Lung (tissue), 12 donors: Measurements from ENCODE around the gene SPECC1L. TPM values are rescaled to one million over a fixed set of nuclear protein-coding genes. Genes with fewer than 3 reads are reported as not detected.
"Not testable (repeated sequence)": the region's sequence is repeated elsewhere in the genome, so short reads cannot be mapped to it uniquely, and the experiment has no call there.

Source experiments
- ATAC-seq: fragments of 200-7000 bp; cut with Tn5 transposase; one replicate; pipeline ENCODE4 v1.9.1; 2020; ENCODE audit warnings: moderate number of reproducible peaks; ENCODE audit not compliant: insufficient read depth, low FRiP score
- DNase-seq, 3 donors: peaks; one replicate each; pipeline ENCODE4 v3.0.0-alpha.2; 2013 to 2017
- H3K27ac ChIP-seq, 2 donors: one replicate each; pipeline ENCODE4 v1.5.1; 2013; ENCODE audit warnings: mild to moderate bottlenecking in 2 of 2, moderate library complexity in 2 of 2, control low read depth in 1 of 2, inconsistent platforms in 1 of 2, low read depth in 1 of 2, low read length in 1 of 2
- H3K27me3 ChIP-seq, 3 donors: one replicate each; pipeline ENCODE4 v1.5.1; 2013; ENCODE audit warnings: low read length in 2 of 3; ENCODE audit not compliant: control insufficient read depth in 3 of 3, insufficient read depth in 3 of 3
- H3K36me3 ChIP-seq, 4 donors: one replicate each; pipeline ENCODE4 v1.5.1; 2013; ENCODE audit warnings: low read length in 4 of 4, mild to moderate bottlenecking in 1 of 4, moderate library complexity in 1 of 4; ENCODE audit not compliant: control insufficient read depth in 4 of 4, insufficient read depth in 4 of 4
- H3K4me1 ChIP-seq, 5 donors: one replicate each; pipeline ENCODE4 v1.5.1; 2013; ENCODE audit warnings: low read length in 5 of 5, mild to moderate bottlenecking in 2 of 5, moderate library complexity in 1 of 5; ENCODE audit not compliant: control insufficient read depth in 5 of 5, insufficient read depth in 5 of 5
- H3K4me3 ChIP-seq: one replicate; pipeline ENCODE4 v1.5.1; 2013; ENCODE audit warnings: mild to moderate bottlenecking, control low read depth, moderate library complexity
- H3K9ac ChIP-seq, 2 donors: one replicate each; pipeline ENCODE4 v1.5.1; 2013; ENCODE audit warnings: low read length in 2 of 2, control low read depth in 1 of 2; ENCODE audit not compliant: insufficient read depth in 1 of 2
- H3K9me3 ChIP-seq, 4 donors: one replicate each; pipeline ENCODE4 v1.5.1; 2013; ENCODE audit warnings: low read length in 3 of 4, mild to moderate bottlenecking in 1 of 4, moderate library complexity in 1 of 4; ENCODE audit not compliant: control insufficient read depth in 4 of 4, insufficient read depth in 3 of 4
- WGBS, 2 donors: extraction: QIAGEN DNeasy Blood & Tissue Kit; methylation state at CpG; one replicate each; pipeline ENCODE4 v1.1.7; 2013; 5-methylcytosine and 5-hydroxymethylcytosine counted together
- polyA plus RNA-seq, 2 donors: library from polyadenylated mRNA; stranded (reverse); fragments of 200-250 nt; gene quantifications; one replicate each; pipeline ENCODE4 v1.2.1, GENCODE V29; 2013
- total RNA-seq, 2 donors: library from RNA; depleted of rRNA in 1 of 2; stranded (reverse); fragments of >200 nt in 1 of 2; gene quantifications; one replicate each; pipeline ENCODE4 v1.2.1, GENCODE V29; 2014 to 2021
- TF ChIP-seq, protein P1 (sequence below): IDR thresholded peaks from 2 replicates; pipeline ENCODE4 v1.5.1; 2012; ENCODE audit warnings: mild to moderate bottlenecking; ENCODE audit errors: control extremely low read depth, extremely low read depth
- donor health status: control.
- donor health status: control.
- donor health status: Bipolar disorder and iron deficiency.
- donor health status: healthy.
- donor health status: DM: yes; HTN: yes; CAD: no.

The SPECC1L gene
- total and polyA plus RNA-seq, 4 donors = 10.4 to 83.9 (median 37.8) TPM

DNA sequence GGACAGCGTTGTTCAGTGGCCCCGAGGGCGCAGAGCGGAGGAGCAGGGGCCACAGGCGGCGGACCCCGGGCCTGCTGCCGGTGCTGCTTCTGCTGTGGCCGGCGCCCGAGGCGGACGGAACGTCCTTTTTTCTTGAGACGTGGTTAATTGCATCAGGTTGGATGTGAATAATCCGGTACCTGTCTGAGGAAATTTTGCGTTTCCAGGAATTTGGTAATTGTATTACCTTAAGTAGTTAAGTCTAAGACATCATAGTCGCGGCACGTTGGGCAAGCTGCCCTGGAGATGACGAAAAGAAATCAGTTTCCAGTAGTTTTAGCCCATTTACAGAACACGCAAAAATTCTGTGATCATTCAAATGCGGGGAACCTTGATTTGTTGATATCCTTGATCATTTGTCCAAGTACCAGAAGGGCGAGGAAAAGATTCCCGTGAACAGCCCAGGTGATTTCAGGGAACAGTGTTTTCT, 789 bp downstream of the SPECC1L start:
- peak overlapping the region; percentile 95 for H3K4me3 ChIP-seq
- H3K4me1 ChIP-seq = peaks cover 4 to 29% (median 14%) of the 10 kb centered on the region in 5 donors
- peak overlapping the region; percentile 81 to 84 for H3K9ac ChIP-seq
- WGBS, 2 donors = 1% methylated on average over 25 of the region's 25 CpGs
- no peaks in the 10 kb centered on the region for H3K27me3 ChIP-seq
- DNase-seq (peak; percentile 26 to 50 (median 48)), ATAC-seq (no peak)
- H3K27ac ChIP-seq = peak overlapping the region; percentile 82 to 97
- peaks cover 0 to 2% (median 0%) of the 10 kb centered on the region in 4 donors for H3K9me3 ChIP-seq
- TF ChIP-seq, protein P1, sequence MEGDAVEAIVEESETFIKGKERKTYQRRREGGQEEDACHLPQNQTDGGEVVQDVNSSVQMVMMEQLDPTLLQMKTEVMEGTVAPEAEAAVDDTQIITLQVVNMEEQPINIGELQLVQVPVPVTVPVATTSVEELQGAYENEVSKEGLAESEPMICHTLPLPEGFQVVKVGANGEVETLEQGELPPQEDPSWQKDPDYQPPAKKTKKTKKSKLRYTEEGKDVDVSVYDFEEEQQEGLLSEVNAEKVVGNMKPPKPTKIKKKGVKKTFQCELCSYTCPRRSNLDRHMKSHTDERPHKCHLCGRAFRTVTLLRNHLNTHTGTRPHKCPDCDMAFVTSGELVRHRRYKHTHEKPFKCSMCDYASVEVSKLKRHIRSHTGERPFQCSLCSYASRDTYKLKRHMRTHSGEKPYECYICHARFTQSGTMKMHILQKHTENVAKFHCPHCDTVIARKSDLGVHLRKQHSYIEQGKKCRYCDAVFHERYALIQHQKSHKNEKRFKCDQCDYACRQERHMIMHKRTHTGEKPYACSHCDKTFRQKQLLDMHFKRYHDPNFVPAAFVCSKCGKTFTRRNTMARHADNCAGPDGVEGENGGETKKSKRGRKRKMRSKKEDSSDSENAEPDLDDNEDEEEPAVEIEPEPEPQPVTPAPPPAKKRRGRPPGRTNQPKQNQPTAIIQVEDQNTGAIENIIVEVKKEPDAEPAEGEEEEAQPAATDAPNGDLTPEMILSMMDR = no peak
- peaks cover 0 to 3% (median 0%) of the 10 kb centered on the region in 4 donors for H3K36me3 ChIP-seq

DNA sequence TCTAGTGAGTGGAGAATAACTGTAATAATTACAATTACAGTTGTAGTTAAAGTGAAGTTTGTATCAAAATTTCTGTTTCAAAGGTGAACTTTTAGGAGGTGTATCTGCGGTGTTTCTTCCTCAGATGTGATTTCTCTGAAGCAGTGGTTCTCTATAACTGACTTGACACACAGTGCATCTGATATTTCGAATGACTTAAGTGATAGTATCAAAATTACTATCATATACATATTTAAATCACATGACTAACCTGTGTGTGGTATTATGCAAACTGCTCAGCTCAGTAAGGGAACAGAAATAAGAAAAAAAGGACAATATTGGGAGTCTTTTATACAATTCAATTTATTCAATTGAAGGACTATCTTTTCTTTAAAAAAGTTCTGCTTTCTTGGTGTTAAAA, 2.4 kb downstream of the SPECC1L start:
- H3K4me1 ChIP-seq = peaks cover 4 to 29% (median 14%) of the 10 kb centered on the region in 5 donors
- H3K4me3 ChIP-seq, H3K9me3 ChIP-seq, H3K27ac ChIP-seq, H3K36me3 ChIP-seq, H3K27me3 ChIP-seq, ATAC-seq, DNase-seq, H3K9ac ChIP-seq: not testable (repeated sequence)
- WGBS, 2 donors = 77 to 81% methylated on average over 2 of the region's 2 CpGs

GRCh38 chr22:24273906-24274305, 3.3 kb downstream of the SPECC1L start:
- H3K4me1 ChIP-seq = peaks cover 4 to 29% (median 14%) of the 10 kb centered on the region in 5 donors
- 71 to 78% methylated on average over 4 of the region's 4 CpGs for WGBS, 2 donors
- not testable (repeated sequence) for H3K9me3 ChIP-seq, H3K4me3 ChIP-seq, ATAC-seq, H3K27ac ChIP-seq, H3K27me3 ChIP-seq, H3K36me3 ChIP-seq, DNase-seq
- peak overlapping the region in 1 of 2 donors; percentile 47 for H3K9ac ChIP-seq

GRCh38 chr22:24274696-24275405, 4.2 kb downstream of the SPECC1L start:
- not testable (repeated sequence) for H3K9me3 ChIP-seq, H3K4me3 ChIP-seq, H3K36me3 ChIP-seq, H3K27me3 ChIP-seq, ATAC-seq
- peak in 1 of 3 donors; percentile 35 for DNase-seq
- Histone ChIP-seq H3K9ac (peak overlapping the region in 1 of 2 donors; percentile 47), H3K4me1 (peaks cover 4 to 29% (median 14%) of the 10 kb centered on the region in 5 donors), H3K27ac (peak overlapping the region in 1 of 2 donors; percentile 79)
- WGBS, 2 donors = 36 to 52% methylated on average over 6 of the region's 7 CpGs

DNA sequence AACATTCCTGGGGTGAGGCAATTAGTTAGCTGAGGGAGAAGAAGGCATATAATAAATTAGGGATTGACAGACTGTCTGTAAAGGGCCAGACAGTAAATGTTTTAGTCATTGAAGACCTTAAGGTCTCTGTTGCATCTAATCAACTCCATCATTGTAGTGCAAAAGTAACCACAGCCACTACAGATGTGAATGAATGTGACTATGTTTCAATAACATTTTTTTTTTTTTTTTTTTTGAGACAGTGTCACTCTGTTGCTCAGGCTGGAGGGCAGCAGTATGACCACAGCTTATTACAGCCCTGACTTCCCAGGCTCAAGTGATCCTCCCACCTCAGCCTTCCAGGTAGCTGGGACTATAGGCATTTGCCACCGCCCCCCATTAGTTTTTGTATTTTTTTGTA, 9.7 kb downstream of the SPECC1L start:
- not testable (repeated sequence) for H3K9ac ChIP-seq, H3K4me3 ChIP-seq, ATAC-seq, DNase-seq, H3K27ac ChIP-seq, H3K27me3 ChIP-seq, H3K36me3 ChIP-seq, H3K9me3 ChIP-seq
- 88 to 100% methylated on average over 1 of the region's 1 CpG for WGBS, 2 donors
- peaks cover 2 to 18% (median 12%) of the 10 kb centered on the region in 5 donors for H3K4me1 ChIP-seq
